HepG2 (cell line): ENCODE results near the gene TMEM143. TPM values are rescaled to one million over a fixed set of nuclear protein-coding genes. Genes with fewer than 3 reads are reported as not detected.

ENCODE experiments used
- CCDC6 ChIP-seq: sonication (generic); formaldehyde crosslinking; IDR thresholded peaks from 2 replicates; pipeline ENCODE4 v1.8.1; 2022; ENCODE audit warnings: mild to moderate bottlenecking, missing genetic modification reagents, moderate library complexity
- ELF3 ChIP-seq: IDR thresholded peaks from 2 replicates; pipeline ENCODE4 v1.6.1; 2016; ENCODE audit warnings: missing genetic modification reagents, missing compliant biosample characterization
- EP300 ChIP-seq, 3 experiments: sonication (generic) in 1 of 3; formaldehyde crosslinking in 1 of 3; IDR thresholded peaks; 2 replicates each; pipeline versions ENCODE4 v1.5.1 to v1.6.1; 2011 to 2020; ENCODE audit warnings: low read depth in 2 of 3, low read length in 2 of 3, borderline replicate concordance in 1 of 3, improper control_type of control experiment in 1 of 3, mild to moderate bottlenecking in 1 of 3, missing genetic modification reagents in 1 of 3, moderate library complexity in 1 of 3
- IKZF4 ChIP-seq: sonication (generic); formaldehyde crosslinking; IDR thresholded peaks from 2 replicates; pipeline ENCODE4 v1.5.1; 2020; ENCODE audit warnings: borderline replicate concordance, mild to moderate bottlenecking, low read depth, missing genetic modification reagents; ENCODE audit errors: not compliant biosample characterization
- NFIC ChIP-seq: IDR thresholded peaks from 2 replicates; pipeline ENCODE4 v1.6.1; 2012; ENCODE audit warnings: mild to moderate bottlenecking, low read length, inconsistent platforms
- NR2F1 ChIP-seq, 2 experiments: fragments of 450-650 bp in 1 of 2; formaldehyde crosslinking in 1 of 2; IDR thresholded peaks; 2 replicates each; pipeline versions ENCODE4 v1.5.0 to v1.6.1; 2016 to 2020; ENCODE audit warnings: mild to moderate bottlenecking in 1 of 2, missing compliant biosample characterization in 1 of 2, missing genetic modification reagents in 1 of 2, moderate library complexity in 1 of 2
- REXO4 ChIP-seq: sonication (generic); formaldehyde crosslinking; IDR thresholded peaks from 2 replicates; pipeline ENCODE4 v1.8.0; 2022; ENCODE audit warnings: missing genetic modification reagents, mild to moderate bottlenecking, borderline replicate concordance
- RXRB ChIP-seq: IDR thresholded peaks from 2 replicates; pipeline ENCODE4 v1.6.1; 2016; ENCODE audit warnings: borderline replicate concordance, missing genetic modification reagents, missing compliant biosample characterization
- SNRNP70 ChIP-seq: fragments of 200-400 bp; formaldehyde crosslinking; IDR thresholded peaks from 2 replicates; pipeline ENCODE4 v1.6.1; 2017; ENCODE audit warnings: mild to moderate bottlenecking, low read depth, low read length, moderate library complexity
- TBP ChIP-seq: sonication (generic); formaldehyde crosslinking; IDR thresholded peaks from 2 replicates; pipeline ENCODE4 v1.5.0; 2020; ENCODE audit warnings: missing genetic modification reagents
- ZBTB3 ChIP-seq: sonication (generic); formaldehyde crosslinking; IDR thresholded peaks from 2 replicates; pipeline ENCODE4 v1.4.0; 2020; ENCODE audit warnings: low read depth, mild to moderate bottlenecking, moderate library complexity, missing genetic modification reagents, borderline replicate concordance
- ZNF30 ChIP-seq: sonication (generic); formaldehyde crosslinking; IDR thresholded peaks from 2 replicates; pipeline ENCODE4 v1.5.0; 2020; ENCODE audit warnings: mild to moderate bottlenecking, missing genetic modification reagents
- ZNF703 ChIP-seq: sonication (generic); formaldehyde crosslinking; IDR thresholded peaks from 2 replicates; pipeline ENCODE4 v1.5.1; 2020; ENCODE audit warnings: missing genetic modification reagents, mild to moderate bottlenecking, moderate library complexity, borderline replicate concordance
- polyA plus RNA-seq, 8 experiments: library from polyadenylated mRNA; depleted of rRNA in 3 of 8; stranded (reverse) in 7 of 8; unstranded in 1 of 8; fragments of >200 nt; fragmentation: Illumina TruSeq in 4 of 8; extraction: Trizol in 4 of 8; gene quantifications; 2 replicates each; pipeline versions ENCODE4 v1.2.1 to v1.2.3, GENCODE V29; 2011 to 2016; ENCODE audit warnings: low read depth in 4 of 8, missing spikeins in 1 of 8, mixed read lengths in 1 of 8; ENCODE audit not compliant: insufficient read depth in 1 of 8
- total RNA-seq, 5 experiments: library from RNA; depleted of rRNA; stranded (reverse); fragments of >200 nt; fragmentation: Illumina TruSeq; extraction: Trizol; gene quantifications; 2 replicates each; pipeline ENCODE4 v1.2.3, GENCODE V29; 2016; ENCODE audit warnings: low read depth in 1 of 5
- TF ChIP-seq, protein P1 (sequence below): sonication (generic); formaldehyde crosslinking; IDR thresholded peaks from 2 replicates; pipeline ENCODE4 v1.4.0; 2020; ENCODE audit warnings: mild to moderate bottlenecking, missing genetic modification reagents
- TF ChIP-seq, protein P2 (sequence below), 2 experiments: fragments of 450-650 bp in 1 of 2; sonication (generic) in 1 of 2; formaldehyde crosslinking in 1 of 2; IDR thresholded peaks; 2 replicates each; pipeline versions ENCODE4 v1.6.1 to v1.8.0; 2016 to 2022; ENCODE audit warnings: antibody characterized with exemption in 1 of 2, mild to moderate bottlenecking in 1 of 2, missing genetic modification reagents in 1 of 2
- TF ChIP-seq, protein P3 (sequence below): sonication (generic); formaldehyde crosslinking; IDR thresholded peaks from 2 replicates; pipeline ENCODE4 v1.5.1; 2020; ENCODE audit warnings: missing genetic modification reagents, mild to moderate bottlenecking, borderline replicate concordance

The TMEM143 gene
- total and polyA plus RNA-seq, 2 of the 13 experiments (the other 11 are each of a cell fraction or from before 2014, with no cell fraction given) = 7.7 to 11.3 TPM

DNA sequence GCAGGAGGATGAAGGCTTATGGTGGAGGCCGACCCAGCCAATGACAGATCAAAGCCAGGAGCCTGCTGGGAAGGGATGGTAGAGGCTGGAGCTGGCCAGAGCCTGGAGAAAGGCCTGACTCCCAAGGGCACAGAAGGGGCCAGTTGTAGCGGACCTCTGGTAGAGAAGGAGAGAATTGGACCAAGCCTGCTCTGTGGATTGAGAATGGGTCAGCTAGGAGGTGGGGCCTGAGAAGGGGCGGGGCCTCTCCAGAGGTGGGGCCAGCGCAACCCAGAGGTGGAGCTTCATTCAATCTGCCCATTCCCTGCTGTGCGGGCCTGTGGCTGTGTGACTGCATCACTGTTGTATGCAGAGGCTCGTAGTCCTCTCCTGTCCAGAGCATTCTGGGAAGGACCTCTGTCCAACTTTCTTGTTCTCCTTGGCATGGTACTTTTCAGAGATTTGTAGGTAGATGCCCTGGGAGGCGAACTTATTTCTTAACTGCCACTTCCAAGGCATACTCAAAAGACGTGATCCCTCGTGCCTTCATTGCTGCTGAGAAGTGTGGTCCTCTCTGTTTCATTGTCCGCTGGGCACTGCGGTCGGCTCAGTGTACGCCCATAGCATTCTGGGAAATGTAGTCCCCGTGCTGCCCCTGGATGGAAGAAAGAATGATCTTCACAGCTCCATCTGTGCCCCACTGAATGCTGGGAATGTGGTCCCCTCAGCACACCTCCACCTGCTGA lies 36.4 kb upstream of the TMEM143 start (continued):
- TF ChIP-seq TBP (CRISPR knock-in tag) = no peak
- TF ChIP-seq RXRB = peak; percentile 39; the same call in 1 of the 2 replicates
- no peak for TF ChIP-seq ZBTB3 (CRISPR knock-in tag)
- TF ChIP-seq SNRNP70 = no peak
- TF ChIP-seq ELF3 (CRISPR knock-in tag) = no peak
- TF ChIP-seq NFIC = no peak
- TF ChIP-seq, protein P1, sequence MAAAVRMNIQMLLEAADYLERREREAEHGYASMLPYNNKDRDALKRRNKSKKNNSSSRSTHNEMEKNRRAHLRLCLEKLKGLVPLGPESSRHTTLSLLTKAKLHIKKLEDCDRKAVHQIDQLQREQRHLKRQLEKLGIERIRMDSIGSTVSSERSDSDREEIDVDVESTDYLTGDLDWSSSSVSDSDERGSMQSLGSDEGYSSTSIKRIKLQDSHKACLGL (CRISPR knock-in tag) = 0 out of 2 replicates have a peak, but pooled peaks have one; percentile 16
- TF ChIP-seq IKZF4 (CRISPR knock-in tag) = no peak
- TF ChIP-seq NR2F1 (CRISPR knock-in tag; IDR thresholded peaks at IDR 0.05) = no peak
- TF ChIP-seq, protein P2, sequence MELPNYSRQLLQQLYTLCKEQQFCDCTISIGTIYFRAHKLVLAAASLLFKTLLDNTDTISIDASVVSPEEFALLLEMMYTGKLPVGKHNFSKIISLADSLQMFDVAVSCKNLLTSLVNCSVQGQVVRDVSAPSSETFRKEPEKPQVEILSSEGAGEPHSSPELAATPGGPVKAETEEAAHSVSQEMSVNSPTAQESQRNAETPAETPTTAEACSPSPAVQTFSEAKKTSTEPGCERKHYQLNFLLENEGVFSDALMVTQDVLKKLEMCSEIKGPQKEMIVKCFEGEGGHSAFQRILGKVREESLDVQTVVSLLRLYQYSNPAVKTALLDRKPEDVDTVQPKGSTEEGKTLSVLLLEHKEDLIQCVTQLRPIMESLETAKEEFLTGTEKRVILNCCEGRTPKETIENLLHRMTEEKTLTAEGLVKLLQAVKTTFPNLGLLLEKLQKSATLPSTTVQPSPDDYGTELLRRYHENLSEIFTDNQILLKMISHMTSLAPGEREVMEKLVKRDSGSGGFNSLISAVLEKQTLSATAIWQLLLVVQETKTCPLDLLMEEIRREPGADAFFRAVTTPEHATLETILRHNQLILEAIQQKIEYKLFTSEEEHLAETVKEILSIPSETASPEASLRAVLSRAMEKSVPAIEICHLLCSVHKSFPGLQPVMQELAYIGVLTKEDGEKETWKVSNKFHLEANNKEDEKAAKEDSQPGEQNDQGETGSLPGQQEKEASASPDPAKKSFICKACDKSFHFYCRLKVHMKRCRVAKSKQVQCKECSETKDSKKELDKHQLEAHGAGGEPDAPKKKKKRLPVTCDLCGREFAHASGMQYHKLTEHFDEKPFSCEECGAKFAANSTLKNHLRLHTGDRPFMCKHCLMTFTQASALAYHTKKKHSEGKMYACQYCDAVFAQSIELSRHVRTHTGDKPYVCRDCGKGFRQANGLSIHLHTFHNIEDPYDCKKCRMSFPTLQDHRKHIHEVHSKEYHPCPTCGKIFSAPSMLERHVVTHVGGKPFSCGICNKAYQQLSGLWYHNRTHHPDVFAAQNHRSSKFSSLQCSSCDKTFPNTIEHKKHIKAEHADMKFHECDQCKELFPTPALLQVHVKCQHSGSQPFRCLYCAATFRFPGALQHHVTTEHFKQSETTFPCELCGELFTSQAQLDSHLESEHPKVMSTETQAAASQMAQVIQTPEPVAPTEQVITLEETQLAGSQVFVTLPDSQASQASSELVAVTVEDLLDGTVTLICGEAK (IDR thresholded peaks at IDR 0.05) = no peak
- TF ChIP-seq, protein P2 (CRISPR knock-in tag; IDR thresholded peaks at IDR 0.05) = peak; percentile 93
- TF ChIP-seq ZNF30 (CRISPR knock-in tag) = no peak
- TF ChIP-seq CCDC6 = no peak
- no peak for TF ChIP-seq ZNF703 (CRISPR knock-in tag)
- TF ChIP-seq REXO4 = no peak
- TF ChIP-seq, protein P3, sequence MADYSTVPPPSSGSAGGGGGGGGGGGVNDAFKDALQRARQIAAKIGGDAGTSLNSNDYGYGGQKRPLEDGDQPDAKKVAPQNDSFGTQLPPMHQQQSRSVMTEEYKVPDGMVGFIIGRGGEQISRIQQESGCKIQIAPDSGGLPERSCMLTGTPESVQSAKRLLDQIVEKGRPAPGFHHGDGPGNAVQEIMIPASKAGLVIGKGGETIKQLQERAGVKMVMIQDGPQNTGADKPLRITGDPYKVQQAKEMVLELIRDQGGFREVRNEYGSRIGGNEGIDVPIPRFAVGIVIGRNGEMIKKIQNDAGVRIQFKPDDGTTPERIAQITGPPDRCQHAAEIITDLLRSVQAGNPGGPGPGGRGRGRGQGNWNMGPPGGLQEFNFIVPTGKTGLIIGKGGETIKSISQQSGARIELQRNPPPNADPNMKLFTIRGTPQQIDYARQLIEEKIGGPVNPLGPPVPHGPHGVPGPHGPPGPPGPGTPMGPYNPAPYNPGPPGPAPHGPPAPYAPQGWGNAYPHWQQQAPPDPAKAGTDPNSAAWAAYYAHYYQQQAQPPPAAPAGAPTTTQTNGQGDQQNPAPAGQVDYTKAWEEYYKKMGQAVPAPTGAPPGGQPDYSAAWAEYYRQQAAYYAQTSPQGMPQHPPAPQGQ (CRISPR knock-in tag) = no peak
- TF ChIP-seq EP300 (IDR thresholded peaks at IDR 0.05; ENCODE audit: low read depth in 2 of 2, low read length in 2 of 2) = no peak
- no peak for TF ChIP-seq EP300 (CRISPR knock-in tag; IDR thresholded peaks at IDR 0.05; ENCODE audit: borderline replicate concordance)
